GM13976 (cell line): ENCODE data around the gene ZNHIT3.

Experiments used
- DNase-seq: peaks from one replicate; pipeline ENCODE4 v3.0.0; 2012; ENCODE audit warnings: low spot score
- CTCF ChIP-seq: IDR thresholded peaks from 2 replicates; pipeline ENCODE4 v1.5.1; 2012; ENCODE audit warnings: borderline replicate concordance, mild to moderate bottlenecking; ENCODE audit not compliant: insufficient read depth; ENCODE audit errors: extremely low read depth, missing control alignments, control extremely low read depth
- in situ Hi-C: fragments of 300-500 bp; cut with MboI; formaldehyde crosslinking; loops from one replicate; pipeline ENCODE4 v1.12.0; 2022; ENCODE audit warnings: low sequenced_read_pairs, mixed read lengths, inconsistent platforms; ENCODE audit not compliant: unreplicated experiment

The ZNHIT3 gene

DNA sequence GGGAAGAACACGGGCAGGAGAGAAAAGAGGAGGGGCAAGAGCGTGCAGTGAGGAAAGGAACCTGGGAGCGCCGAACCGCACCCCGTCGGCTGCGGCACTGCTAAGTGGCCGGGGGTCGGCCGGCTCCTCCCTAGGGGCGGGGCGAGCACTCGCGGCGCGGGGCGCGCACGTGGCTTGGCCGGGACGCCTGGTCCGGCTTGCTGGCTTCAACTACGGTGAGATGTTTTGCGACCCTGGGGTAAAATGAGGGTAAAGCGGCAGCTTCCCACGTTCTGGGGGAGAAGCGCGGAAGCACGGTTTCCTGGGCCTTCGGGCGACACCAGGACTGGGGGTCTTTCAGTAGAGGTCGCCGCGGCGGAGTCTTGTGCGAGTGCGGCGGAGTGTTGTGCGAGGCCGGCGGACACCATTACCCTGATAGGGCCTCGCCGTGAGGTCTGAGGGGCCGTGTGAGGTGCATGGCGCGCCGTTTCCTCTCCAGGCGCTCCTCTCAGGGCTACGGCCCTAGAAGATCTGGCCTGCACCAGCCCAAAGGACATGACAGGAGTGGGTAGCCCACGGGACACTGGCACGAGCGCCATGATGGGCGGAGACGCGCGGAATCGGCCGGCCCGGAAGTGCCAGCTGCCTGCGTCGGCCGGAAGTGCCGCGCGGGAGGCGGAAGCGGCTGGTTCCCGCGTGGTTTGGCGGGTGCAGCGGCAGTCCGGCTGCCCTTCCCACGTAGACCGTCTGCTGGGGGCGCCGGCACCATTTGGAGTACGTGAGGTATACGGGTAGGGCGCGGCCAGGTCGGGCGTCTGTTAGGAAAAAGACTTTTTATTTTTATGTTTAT, 48.6 kb downstream of the ZNHIT3 start, which contains the start of the genes MYO19 and PIGW:
Gene MYO19 (minus strand): TSS at position 29 of the 829 bp plus-strand sequence. CDS start 2,330 bp downstream, outside the sequence.
Gene PIGW (plus strand): TSS at position 148 of the 829 bp plus-strand sequence. CDS start 2,115 bp downstream, outside the sequence.
- in situ Hi-C loops = no loop called here
- TF ChIP-seq CTCF = peak; percentile 13
- peak; percentile 94 for DNase-seq

DNA sequence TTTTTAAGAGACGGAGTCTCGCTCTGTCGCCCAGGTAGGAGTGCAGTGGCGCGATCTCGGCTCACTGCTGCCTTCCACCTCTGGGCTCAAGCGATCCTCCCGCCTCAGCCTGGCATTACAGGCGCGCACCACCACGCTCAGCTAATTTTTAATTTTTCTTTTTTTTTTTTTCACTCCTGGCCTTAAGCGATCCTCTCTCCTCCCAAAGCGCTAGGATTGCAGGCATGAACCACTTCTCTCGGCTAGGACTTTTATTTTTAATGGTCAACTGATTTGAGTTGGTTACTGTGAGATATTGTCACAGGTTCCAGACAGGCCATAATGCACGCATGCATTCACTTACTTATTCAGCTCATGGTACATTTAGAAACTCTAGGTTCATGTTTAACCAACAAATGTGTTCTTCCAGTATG, 49.2 kb downstream of the ZNHIT3 start:
- TF ChIP-seq CTCF = no peak
- DNase-seq = no peak
- in situ Hi-C loops = no loop called here

DNA sequence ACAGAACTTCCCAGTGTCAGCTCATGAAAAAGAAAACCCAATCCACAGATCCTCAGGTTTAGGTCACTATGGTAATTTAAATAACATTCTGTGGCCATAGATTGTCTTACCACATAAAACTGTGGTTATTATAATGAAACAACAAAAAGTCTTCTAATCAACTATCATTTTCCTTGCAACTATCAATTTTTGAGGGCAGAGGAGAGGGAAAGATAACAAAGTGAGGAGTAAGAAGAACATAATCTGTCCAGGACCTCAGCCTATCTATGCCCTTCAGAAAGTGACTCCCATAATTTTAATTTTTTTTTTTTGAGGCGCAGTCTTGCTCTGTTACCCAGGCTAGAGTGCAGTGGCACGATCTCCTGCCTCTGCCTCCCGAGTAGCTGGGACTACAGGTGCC, 54.2 kb downstream of the ZNHIT3 start:
- no peak for DNase-seq
- in situ Hi-C loops = no loop called here
- no peak for TF ChIP-seq CTCF

DNA sequence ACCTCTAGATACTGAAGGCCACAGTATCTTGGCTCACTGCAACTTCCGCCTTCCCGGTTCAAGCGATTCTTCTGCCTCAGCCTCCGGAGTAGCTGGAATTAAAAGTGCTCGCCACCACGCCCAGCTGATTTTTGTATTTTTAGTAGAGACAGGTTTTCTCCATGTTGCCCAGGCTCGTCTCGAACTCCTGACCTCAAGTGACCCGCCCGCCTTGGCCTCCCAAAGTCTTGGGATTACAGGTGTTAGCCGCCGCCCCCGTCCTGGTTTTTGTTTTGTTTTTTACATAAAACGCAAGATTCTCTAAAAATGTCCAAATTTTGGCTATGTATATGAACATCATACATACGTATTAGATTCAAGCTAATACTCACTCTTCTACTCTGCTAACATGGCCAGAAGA, 56.3 kb downstream of the ZNHIT3 start:
- in situ Hi-C loops = no loop called here

DNA sequence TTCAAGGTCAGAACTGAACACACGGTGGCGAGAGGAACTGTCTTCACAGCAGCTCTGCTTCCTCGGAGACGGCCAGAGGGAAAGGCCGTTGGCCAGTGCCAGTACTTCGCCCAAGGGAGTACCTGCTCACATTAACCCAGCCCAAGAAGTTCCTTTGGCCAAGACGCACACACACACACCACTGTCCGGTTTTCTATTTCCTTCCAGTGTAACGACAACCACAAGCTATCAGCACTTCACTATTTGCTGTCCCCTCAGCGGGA, 57.5 kb downstream of the ZNHIT3 start:
- peak; percentile 54 for DNase-seq
- in situ Hi-C loops = no loop called here
- peak; percentile 30 for TF ChIP-seq CTCF

More for the DNA sequence above, 56.3 kb downstream of the ZNHIT3 start:
- DNase-seq = no peak
- no peak for TF ChIP-seq CTCF

DNA sequence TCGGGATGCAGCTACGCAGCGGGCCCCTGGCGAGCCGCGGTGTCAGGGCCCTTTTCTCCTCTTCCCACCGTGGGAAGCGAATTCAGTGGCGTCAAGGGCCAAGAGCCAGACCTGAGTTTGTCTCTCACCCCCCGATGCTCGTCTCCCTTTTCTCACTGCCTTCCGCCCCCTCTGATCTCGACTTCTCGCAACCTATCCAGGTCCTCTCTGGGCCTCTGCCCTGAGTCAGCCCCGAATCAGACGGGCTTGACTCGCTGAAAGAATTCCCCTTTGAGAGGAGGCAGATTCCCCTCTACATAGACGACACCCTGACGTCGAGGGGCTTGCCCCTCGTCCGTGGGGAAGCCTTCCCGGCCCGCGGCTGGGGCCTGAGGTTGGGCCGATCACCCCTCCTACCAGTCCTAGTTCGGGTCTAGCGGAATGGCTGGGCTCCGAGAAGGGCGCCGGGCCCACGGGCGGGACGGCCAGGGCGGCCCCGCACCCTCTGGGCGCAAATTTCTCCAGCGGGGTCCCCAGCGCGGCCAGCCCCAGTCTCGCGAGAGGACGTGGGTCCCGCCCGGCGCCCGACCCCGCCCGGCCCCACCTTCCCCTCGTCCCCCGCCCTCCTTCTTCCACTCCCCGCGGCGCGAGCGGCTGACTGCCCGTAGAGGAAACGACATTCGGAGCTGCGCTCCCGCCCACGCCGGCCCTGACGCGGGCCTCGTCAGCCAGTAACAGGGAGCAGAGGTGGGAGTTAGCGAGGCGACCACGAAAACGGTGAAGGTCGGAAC, 58.0 kb downstream of the ZNHIT3 start, which contains the start of gene GGNBP2:
Gene GGNBP2 (plus strand): TSS at position 613 of the 770 bp plus-strand sequence. CDS start 806 bp downstream, outside the sequence.
- no peak for TF ChIP-seq CTCF
- peak; percentile 95 for DNase-seq
- in situ Hi-C loops = no loop called here
